ENCODE data around the gene TRAPPC12.
"Not testable (repeated sequence)": the region's sequence is repeated elsewhere in the genome, so short reads cannot be mapped to it uniquely, and the experiment has no call there.

TRAPPC12 gene

GRCh38 chr2:3369340-3370181, 9.9 kb upstream of the TRAPPC12 start:
- not testable (repeated sequence) for DNase-seq

- DNase-seq = no peak
Observed at GRCh38 chr2:3376821-3377220, 2.7 kb upstream of the TRAPPC12 start.

GRCh38 chr2:3377279-3377611, 2.2 kb upstream of the TRAPPC12 start:
- no peak for DNase-seq

- DNase-seq = peak; percentile 80 to 89
Observed at GRCh38 chr2:3377612-3378432, 1.7 kb upstream of the TRAPPC12 start, which contains the start of gene EIPR1. EIPR1 (minus strand) TSS chr2:3377818; CDS start chr2:3377689, 129 bp downstream.

- no peak for DNase-seq
Observed at GRCh38 chr2:3379339-3379646, 201 bp upstream of the TRAPPC12 start.

GRCh38 chr2:3386448-3386958, 7.0 kb downstream of the TRAPPC12 start:
- no peak for DNase-seq

- DNase-seq = no peak
Observed at GRCh38 chr2:3387011-3387410, 7.5 kb downstream of the TRAPPC12 start.

GRCh38 chr2:3387644-3388411, 8.3 kb downstream of the TRAPPC12 start:
- DNase-seq = no peak

GRCh38 chr2:3388412-3388738, 8.9 kb downstream of the TRAPPC12 start:
- no peak for DNase-seq

GRCh38 chr2:3389193-3389592, 9.7 kb downstream of the TRAPPC12 start:
- no peak for DNase-seq

GRCh38 chr2:3390041-3390440, 10.5 kb downstream of the TRAPPC12 start:
- DNase-seq = no peak

- DNase-seq = no peak
Observed at GRCh38 chr2:3392216-3392615, 12.7 kb downstream of the TRAPPC12 start.

GRCh38 chr2:3396920-3397559, 17.5 kb downstream of the TRAPPC12 start:
- DNase-seq = no peak

- DNase-seq = no peak
Observed at GRCh38 chr2:3398857-3399256, 19.4 kb downstream of the TRAPPC12 start.

GRCh38 chr2:3399381-3399780, 19.9 kb downstream of the TRAPPC12 start:
- DNase-seq = no peak

GRCh38 chr2:3399829-3400228, 20.3 kb downstream of the TRAPPC12 start:
- DNase-seq = no peak

- no peak for DNase-seq
Observed at GRCh38 chr2:3403587-3404334, 24.3 kb downstream of the TRAPPC12 start.

- DNase-seq = no peak
Observed at GRCh38 chr2:3404349-3404894, 24.9 kb downstream of the TRAPPC12 start.

- no peak for DNase-seq
Observed at GRCh38 chr2:3405307-3405706, 25.8 kb downstream of the TRAPPC12 start.

- DNase-seq = no peak
Observed at GRCh38 chr2:3405876-3406275, 26.4 kb downstream of the TRAPPC12 start.

- no peak for DNase-seq
Observed at GRCh38 chr2:3406501-3406900, 27.0 kb downstream of the TRAPPC12 start.

- DNase-seq = no peak
Observed at GRCh38 chr2:3408781-3409180, 29.3 kb downstream of the TRAPPC12 start.
